Left ventricle myocardium superior (tissue), 1 donor: Measurements from ENCODE around the gene FOXL3. TPM values are rescaled to one million over a fixed set of nuclear protein-coding genes. Genes with fewer than 3 reads are reported as not detected.
A peak's percentile ranks its signal among the peaks of the same experiment; 100 is the strongest.
"Not testable (repeated sequence)": the region's sequence is repeated elsewhere in the genome, so short reads cannot be mapped to it uniquely, and the experiment has no call there.

Experiments used
- ATAC-seq: fragments of 200-7000 bp; cut with Tn5 transposase; one replicate; pipeline ENCODE4 v1.9.1; 2020; ENCODE audit warnings: mild to moderate bottlenecking, moderate library complexity
- DNase-seq: peaks from one replicate; pipeline ENCODE4 v3.0.0-alpha.2; 2020
- intact Hi-C: fragments of 100-400 bp; cut with micrococcal nuclease; formaldehyde crosslinking; loops from one replicate; pipeline ENCODE4 v1.11.0; 2022
- total RNA-seq: library from RNA; stranded (reverse); fragmentation: NEBNext Ultra II Directional; extraction: Animal tissue kit (Norgen Biotek cat#: 25700); gene quantifications from one replicate; pipeline ENCODE4 v1.2.1, GENCODE V29; 2021
- donor health status: DM: no; HTN: yes; CAD: no; lungs with severe emphysema.

FOXL3 gene
- total RNA-seq, 1 donor from 2014 or later: not detected

DNA sequence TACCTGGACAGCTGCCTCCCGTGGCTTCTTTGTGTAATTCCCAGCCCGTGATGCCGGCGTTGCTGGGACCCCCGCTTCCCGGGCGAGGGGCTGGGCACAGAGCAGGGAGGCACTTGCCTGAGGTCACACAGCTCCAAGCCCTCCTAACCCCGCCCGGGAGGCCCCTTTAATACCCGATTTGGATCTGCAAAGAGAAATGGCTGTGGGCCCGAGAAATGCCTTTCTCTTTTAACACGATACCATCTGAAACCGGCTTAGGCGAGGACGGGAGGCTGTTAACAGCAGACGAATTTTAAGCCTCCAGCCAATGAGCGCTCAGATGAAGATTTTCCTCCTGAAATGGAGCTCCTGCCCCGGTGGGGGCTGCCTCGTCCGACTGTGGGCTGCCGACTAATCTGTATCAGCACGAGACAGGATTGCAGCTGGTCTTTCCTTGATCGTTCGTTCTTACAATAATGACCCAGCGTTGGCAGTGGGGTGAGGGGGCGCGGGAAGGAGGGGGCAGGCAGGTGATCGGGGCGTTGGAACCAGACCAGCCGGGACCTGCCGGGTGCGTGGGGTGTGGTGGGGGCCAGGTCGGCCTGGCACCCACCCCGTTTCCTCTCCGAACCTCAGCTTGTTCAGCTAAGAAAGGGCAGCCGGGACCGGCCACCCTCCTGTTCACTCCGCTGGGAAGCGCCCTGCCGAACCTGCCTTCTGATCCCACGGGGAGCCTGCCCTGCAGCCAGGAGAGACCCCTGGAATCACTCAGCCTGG lies 36.2 kb upstream of the FOXL3 start:
- intact Hi-C loops: no loop called here
- DNase-seq: peak; percentile 3
- ATAC-seq: no peak

DNA sequence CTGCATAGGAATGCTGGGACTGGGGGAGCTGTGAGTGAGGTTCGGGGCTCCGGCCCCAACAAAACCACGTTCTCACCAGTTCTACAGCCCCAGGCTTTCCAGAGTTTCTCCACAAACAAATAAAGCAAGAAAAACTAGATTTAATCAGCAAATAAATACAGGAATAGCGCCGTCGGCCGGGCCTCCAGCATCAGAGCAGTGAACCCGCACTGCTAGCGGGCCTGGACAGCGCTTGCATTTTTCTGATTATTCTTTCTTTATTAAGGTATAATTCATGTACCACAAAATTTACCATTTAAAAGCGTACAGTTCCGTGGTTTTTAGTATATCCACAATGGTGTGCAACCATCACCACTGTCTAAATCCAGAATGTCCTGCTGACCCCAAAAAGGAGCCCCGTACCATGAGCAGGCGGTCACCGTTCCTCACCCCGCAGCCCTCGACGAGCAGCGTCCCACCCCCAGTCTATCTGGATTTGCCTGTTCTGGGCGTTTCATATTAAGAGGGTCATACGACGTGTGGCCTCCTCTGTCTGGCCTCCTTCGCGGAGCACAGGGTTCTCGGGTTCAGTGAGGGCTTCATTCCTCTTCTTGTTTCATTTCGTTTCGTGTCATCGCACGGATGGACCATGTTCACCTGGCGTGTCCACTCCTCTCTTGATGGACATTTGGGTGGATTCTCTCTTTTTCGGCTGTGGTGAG lies 35.5 kb upstream of the FOXL3 start:
- DNase-seq: peak; percentile 10
- ATAC-seq: no peak
- intact Hi-C loops: no loop called here

DNA sequence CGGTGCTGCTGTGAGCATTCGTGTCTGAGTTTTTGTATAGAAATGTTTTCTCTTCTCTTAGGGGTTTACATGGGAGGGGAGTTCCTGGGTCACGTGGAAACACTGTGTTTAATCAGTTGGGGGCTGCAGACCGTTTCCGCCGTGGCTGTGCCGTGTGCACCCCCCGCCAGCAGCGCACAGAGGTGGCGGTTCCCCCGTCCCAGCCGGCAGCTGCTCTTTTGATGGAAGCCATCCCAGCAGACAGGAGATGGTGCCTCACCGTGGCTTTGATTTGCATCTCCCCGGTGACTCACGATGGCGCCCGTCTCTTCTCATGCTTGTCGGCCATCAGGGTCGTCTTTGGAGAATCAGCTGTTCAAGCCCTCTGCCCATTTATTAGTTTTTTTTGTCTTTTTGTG lies 34.9 kb upstream of the FOXL3 start:
- intact Hi-C loops: no loop called here
- ATAC-seq: no peak
- DNase-seq: peak; percentile 20

DNA sequence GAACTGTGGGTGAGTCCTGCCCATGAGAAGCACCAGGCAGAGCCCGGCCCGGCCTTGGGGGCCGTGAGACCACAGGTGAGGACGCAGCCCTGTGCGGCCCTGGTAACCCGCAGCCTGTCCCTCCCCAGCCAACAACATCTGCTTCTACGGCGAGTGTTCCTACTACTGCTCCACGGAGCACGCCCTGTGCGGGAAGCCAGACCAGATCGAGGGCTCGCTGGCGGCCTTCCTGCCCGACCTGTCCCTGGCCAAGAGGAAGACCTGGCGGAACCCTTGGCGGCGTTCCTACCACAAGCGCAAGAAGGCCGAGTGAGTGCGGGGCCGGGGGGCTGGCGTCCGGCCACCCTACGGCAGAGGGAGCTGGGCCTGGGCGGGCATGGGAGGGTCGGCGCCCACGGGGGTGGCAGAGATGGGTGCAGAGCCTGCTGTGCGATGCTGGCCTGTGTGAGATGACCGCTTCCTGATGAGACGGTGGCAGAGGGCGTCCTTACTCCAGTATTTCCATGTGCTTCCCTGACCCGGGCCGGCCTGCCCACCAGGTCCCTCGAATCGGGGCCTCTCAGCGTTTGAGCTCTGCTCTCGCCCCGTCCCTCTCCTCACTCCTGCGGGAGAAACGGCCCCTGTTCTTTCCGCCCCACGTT lies 34.1 kb upstream of the FOXL3 start:
- ATAC-seq (no peak), DNase-seq (peak; percentile 31)
- intact Hi-C loops: no loop called here

DNA sequence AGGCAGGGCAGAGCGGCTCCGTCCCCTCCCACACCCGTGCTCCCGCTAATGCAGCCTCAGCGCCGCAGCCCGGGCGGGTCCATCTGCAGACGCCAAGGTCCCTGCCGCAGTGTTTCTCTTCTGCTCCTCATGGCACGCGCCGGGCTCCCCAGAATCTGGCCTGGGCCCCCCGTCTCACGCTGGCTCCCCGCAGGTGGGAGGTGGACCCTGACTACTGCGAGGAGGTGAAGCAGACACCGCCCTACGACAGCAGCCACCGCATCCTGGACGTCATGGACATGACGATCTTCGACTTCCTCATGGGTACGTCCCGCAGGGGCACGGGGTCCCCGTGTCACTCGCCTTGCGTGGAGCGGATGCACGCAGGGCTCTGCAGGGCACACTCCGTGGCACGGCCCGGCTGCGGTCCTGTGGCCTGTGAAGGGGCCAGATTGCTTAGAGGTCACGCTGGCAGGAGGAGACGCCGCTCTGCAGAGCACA lies 33.5 kb upstream of the FOXL3 start:
- DNase-seq: peak; percentile 25
- intact Hi-C loops: no loop called here
- no peak for ATAC-seq

DNA sequence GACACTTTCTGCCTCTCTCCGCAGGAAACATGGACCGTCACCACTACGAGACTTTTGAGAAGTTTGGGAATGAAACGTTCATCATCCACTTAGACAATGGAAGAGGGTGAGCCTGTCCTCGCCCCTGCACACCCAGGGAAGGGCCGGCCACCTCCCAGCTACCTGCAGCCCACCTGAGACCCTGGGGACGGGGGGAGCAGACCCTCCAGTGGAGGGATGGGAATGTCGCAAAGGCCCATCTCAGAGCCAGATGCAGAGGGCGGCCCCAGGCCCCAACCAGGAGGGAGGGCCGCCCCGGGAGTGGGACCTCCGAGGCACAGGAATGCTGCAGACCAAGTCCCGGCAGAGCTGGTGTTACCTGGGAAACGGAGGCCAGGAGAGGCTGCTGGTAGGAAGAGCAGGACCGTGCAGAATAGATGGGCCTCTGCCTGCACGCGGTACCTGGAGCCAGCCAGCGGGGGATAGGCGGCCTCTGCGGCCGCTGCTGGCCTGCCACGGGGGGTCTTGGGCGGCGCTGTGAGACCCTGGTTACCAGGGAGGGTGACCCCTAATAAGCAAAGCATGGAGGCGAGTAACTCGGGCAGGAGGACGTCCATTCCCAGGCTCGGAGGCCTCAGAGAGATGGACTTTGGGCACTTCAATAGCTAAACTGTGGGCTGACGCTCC lies 32.9 kb upstream of the FOXL3 start:
- ATAC-seq: no peak
- peak; percentile 12 for DNase-seq

DNA sequence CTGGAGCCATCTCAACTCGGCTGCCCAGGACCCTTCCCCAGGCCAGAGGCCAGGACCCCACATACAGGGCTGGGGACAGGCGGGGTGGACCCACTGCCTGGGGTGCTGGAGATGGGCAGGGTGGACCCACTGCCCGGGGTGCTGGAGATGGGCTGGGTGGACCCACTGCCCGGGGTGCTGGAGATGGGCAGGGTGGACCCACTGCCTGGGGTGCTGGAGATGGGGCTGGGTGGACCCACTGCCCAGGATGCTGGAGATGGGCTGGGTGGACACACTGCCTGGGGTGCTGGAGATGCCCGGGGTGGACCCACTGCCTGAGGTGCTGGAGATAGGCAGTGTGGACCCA lies 32.4 kb upstream of the FOXL3 start:
- ATAC-seq: no peak
- intact Hi-C loops: no loop called here
- DNase-seq: peak; percentile 5

More for the DNA sequence above, 32.9 kb upstream of the FOXL3 start:
- intact Hi-C loops: no loop called here

DNA sequence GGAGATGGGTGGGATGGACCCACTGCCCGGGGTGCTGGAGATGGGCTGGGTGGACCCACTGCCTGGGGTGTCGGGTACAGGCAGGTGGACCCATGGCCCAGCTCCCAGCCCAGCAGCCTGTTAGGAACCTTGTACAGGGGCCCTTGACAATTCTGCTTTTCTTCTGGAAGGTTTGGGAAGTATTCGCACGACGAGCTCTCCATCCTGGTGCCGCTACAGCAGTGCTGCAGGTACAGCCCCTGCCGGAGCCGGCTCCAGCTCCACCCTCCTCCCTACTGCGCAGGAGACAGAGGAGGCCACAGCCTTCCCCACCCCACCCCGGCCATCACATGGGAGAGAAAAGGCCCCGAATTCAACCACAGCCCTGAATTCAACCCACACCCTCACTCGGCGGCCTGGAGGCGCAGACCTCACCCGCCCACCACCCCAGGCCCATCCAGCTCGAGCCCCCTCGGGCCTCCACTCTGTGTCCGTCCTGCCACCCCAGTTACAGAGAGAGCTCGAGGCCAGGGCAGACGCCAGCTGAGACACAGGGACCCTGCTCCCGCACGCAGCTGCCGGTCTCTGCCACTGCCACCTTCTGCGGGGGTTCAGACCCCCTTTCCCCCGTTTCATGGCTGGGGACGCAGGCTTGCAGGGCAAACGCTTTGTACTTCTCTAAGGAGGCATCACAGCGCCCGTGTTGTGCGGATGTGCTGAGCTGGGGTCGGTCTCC lies 31.3 kb upstream of the FOXL3 start:
- ATAC-seq: no peak
- DNase-seq: peak; percentile 22
- intact Hi-C loops: no loop called here

DNA sequence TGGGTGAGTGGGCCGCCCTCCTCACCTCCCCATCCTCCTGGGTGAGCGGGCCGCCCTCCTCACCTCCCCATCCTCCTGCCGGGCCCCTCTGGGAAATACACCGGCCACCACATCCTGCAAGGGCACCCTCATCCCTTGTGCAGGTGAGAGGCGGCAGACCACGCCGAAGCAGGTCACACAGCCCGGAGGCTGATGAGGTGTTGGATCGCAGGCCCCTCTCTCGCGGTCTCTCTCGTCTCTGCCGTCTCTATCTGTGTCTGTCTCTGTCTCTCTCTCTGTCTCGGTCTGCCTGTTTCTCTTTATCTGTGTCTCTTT lies 30.8 kb upstream of the FOXL3 start:
- ATAC-seq (no peak), DNase-seq (no peak)
- intact Hi-C loops: no loop called here

DNA sequence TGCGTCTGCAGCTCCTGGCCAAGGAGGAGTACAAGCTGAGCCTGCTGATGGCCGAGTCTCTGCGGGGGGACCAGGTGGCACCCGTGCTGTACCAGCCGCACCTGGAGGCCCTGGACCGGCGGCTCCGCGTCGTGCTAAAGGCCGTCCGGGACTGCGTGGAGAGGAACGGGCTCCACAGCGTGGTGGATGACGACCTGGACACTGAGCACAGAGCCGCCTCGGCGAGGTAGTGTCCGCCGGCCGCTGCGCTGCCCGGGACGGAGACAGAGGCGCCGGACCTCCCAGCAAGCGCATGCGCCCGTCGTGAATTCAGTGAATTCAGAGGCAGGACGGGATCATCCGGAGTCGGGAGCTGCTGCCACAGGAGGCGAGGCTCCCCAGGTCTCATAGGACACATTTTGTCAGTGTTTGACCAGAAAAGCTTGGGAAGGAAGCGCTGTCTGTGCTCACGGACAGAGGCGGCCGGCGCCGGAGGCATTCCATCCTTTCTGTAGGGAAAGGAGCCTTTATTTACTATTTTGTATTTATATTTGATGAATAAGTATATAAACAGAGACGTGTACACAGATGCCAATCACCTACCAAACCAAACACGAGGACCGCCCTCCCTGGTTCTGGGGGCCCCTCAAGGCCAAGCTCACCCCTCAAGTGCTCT lies 30.1 kb upstream of the FOXL3 start:
- DNase-seq (peak; percentile 18), ATAC-seq (no peak)
- intact Hi-C loops: no loop called here

DNA sequence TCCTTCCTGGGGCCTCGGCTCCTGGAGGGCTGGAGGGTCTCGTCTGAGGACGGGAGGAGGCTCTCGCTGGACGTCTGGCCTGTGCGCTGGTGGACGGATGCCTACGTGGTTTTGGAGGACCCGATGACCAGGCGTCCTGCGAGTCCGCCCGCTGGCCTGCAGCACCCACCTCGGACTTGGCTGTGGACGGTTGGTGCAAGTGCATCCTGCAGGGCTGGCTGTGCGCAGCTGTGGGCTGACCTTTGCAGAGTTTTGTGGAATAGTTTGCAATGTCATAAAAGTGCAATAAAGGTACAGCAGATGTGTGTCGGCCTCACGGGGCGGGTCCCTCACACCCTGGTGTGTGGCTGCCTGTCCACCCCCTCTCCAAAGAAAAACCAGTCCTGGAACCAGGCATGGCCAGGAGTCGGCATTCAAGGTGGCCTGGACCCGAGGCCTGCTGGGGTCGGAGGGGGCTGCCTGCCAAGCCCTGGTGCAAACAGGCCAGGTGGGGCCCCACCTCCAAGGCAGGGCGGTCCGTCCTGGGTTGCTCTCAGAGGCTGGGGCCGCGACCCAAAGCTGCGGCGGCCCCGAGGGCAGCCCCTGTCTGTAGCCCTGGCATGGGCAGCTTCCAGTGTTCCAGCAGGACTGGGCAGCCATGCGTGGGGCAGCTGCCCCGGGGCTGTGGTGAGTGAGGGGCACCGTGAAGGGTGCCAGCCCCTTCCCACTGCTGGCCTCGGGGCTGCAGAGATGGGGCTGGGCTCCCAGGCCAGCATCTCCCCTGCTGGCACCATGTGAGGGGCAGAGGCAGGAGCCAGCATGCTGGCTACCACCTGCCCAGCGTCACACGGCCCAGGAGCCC lies 29.3 kb upstream of the FOXL3 start:
- peak; percentile 10 for ATAC-seq
- DNase-seq: peak; percentile 21
- intact Hi-C loops: no loop called here

DNA sequence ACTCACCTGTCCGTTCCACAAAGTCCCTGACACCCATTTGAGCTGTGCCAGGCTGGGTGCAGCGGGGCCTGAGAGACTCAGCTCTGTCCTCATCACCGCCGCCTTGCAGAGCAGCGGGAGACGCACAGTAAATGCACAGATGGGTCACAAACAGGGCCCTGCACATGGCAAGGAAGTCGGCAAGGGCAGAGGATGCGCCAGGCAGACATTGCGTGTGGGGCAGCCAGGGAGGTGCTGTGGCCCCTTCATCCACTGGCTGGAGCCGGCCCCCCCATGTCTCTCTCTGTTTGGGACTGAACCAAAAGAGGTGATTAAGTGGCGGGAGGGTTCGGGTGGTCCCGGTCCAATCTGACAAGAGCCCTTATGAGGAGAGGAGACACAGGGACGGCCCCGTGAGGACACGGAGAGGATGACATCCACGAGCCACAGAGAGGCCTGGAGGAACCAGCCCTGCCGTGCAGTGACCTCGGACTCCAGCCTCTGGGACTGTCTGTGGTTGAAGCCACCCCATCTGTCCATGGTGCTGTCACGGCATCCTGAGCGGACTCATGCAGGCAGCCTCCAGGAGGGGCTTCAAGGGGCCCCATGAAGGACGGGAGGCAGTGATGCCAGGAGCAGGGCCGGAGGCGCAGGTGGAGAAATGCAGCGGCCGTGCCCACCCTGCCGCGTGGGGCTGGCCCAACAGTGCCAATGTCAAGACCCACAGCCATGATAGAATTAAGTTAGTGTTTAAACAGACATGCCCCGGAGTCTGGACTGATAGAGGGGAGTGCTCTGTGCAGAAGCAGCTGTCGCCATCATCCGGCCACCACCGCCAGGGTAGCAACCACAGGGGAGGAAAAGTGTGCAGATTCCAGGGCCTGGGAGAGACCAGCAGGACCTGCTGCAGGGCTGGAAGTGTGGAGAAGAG lies 28.4 kb upstream of the FOXL3 start:
- intact Hi-C loops: no loop called here
- no peak for ATAC-seq
- peak; percentile 25 for DNase-seq

DNA sequence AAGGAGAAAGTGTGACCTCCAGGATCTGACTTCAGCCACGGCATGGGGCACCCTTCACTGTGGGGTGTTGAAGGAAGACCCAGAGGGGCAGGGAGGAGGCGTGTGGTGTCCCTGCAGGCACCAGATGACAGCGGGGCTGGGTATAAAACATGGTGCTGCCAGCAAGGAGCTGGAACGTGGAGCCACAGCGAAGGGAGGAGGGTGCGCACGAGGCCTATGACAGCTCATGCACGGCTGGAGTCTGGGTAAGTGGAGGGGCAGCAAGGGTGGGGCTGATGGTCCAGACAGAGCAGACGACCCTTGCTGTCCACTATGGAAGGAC lies 27.8 kb upstream of the FOXL3 start:
- DNase-seq: no peak
- intact Hi-C loops: no loop called here
- no peak for ATAC-seq

DNA sequence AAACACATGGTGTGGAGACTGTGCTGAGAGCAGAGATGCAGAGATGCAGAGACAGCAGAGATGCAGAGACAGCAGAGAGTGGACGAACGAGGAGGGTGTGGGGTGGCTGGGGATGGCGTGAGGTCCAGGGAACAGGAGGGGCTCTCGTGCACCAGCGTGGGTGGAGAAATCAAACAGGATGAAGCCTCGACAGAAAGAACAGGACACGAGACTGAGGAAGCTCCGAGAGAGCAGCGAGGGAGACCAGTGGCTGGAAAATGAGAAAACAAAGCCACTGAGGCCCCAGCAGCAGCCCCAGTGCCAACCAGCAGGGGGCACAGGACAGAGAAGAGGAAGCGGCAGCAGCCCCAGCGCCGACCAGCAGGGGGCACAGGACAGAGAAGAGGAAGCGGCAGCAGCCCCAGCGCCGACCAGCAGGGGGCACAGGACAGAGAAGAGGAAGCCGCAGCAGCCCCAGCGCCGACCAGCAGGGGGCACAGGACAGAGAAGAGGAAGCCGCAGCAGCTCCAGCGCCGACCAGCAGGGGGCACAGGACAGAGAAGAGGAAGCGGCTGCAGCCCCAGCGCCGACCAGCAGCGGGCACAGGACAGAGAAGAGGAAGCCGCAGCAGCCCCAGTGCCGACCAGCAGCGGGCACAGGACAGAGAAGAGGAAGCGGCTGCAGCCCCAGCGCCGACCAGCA lies 27.2 kb upstream of the FOXL3 start:
- intact Hi-C loops, ATAC-seq: not testable (repeated sequence)
- peak; percentile 21 for DNase-seq

DNA sequence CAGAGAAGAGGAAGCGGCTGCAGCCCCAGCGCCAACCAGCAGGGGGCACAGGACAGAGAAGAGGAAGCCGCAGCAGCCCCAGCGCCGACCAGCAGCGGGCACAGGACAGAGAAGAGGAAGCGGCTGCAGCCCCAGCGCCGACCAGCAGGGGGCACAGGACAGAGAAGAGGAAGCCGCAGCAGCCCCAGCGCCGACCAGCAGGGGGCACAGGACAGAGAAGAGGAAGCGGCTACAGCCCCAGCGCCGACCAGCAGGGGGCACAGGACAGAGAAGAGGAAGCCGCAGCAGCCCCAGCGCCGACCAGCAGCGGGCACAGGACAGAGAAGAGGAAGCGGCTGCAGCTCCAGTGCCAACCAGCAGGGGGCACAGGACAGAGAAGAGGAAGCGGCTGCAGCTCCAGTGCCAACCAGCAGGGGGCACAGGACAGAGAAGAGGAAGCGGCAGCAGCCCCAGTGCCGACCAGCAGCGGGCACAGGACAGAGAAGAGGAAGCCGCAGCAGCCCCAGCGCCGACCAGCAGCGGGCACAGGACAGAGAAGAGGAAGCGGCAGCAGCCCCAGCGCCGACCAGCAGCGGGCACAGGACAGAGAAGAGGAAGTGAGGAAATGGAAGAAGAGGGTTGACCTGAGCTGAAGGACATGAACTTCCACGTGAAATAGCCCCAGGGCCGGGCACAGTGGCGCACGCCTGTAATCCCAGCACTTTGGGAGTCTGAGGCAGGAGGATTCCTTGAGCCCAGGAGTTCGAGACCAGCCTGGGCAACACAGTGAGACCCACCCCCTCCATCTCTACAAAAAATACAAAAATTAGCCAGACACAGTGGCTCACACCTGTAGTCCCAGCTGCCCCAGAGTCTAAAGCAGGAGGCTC lies 26.3 kb upstream of the FOXL3 start:
- ATAC-seq, intact Hi-C loops: not testable (repeated sequence)
- peak; percentile 45 for DNase-seq
